8988T (cell line): ENCODE data around the gene S100A12.

Source experiments
- DNase-seq: peaks from one replicate; pipeline ENCODE4 v3.0.0; 2011

The S100A12 gene

GRCh38 chr1:153396461-153396860 is 21.0 kb upstream of the S100A12 start:
- DNase-seq: no peak

- no peak for DNase-seq
Observed at GRCh38 chr1:153395776-153396175, 20.4 kb upstream of the S100A12 start.

- no peak for DNase-seq
Observed at GRCh38 chr1:153395136-153395685, 19.8 kb upstream of the S100A12 start.

GRCh38 chr1:153394391-153394790 is 19.0 kb upstream of the S100A12 start:
- DNase-seq: no peak

GRCh38 chr1:153393926-153394325 is 18.5 kb upstream of the S100A12 start:
- no peak for DNase-seq

GRCh38 chr1:153392822-153393221 is 17.4 kb upstream of the S100A12 start:
- no peak for DNase-seq

GRCh38 chr1:153392258-153392657 is 16.8 kb upstream of the S100A12 start:
- DNase-seq: no peak

GRCh38 chr1:153390938-153391710 is 15.7 kb upstream of the S100A12 start, which contains the start of gene S100A8:
TSS of gene S100A8 (minus strand) at chr1:153391073. CDS start at chr1:153390535, 538 bp downstream.
- DNase-seq: no peak

GRCh38 chr1:153389973-153390879 is 14.8 kb upstream of the S100A12 start:
- no peak for DNase-seq

- DNase-seq: no peak
Observed at GRCh38 chr1:153389401-153389800, 14.0 kb upstream of the S100A12 start.

GRCh38 chr1:153387785-153388184 is 12.4 kb upstream of the S100A12 start:
- no peak for DNase-seq

- no peak for DNase-seq
Observed at GRCh38 chr1:153387001-153387400, 11.6 kb upstream of the S100A12 start.

GRCh38 chr1:153386500-153386901 is 11.1 kb upstream of the S100A12 start:
- DNase-seq: no peak

GRCh38 chr1:153384958-153385580 is 9.6 kb upstream of the S100A12 start:
- DNase-seq: no peak

- no peak for DNase-seq
Observed at GRCh38 chr1:153380711-153381110, 5.3 kb upstream of the S100A12 start.

- DNase-seq: no peak
Observed at GRCh38 chr1:153379591-153379990, 4.2 kb upstream of the S100A12 start.

- no peak for DNase-seq
Observed at GRCh38 chr1:153374071-153374470, 1.4 kb downstream of the S100A12 start.

- DNase-seq: no peak
Observed at GRCh38 chr1:153372571-153372970, 2.9 kb downstream of the S100A12 start.

- no peak for DNase-seq
Observed at GRCh38 chr1:153371231-153371630, 4.2 kb downstream of the S100A12 start.

GRCh38 chr1:153370146-153370545 is 5.3 kb downstream of the S100A12 start:
- no peak for DNase-seq

GRCh38 chr1:153368495-153368894 is 6.9 kb downstream of the S100A12 start:
- no peak for DNase-seq

GRCh38 chr1:153367090-153367489 is 8.3 kb downstream of the S100A12 start:
- DNase-seq: no peak

GRCh38 chr1:153366261-153366660 is 9.2 kb downstream of the S100A12 start:
- no peak for DNase-seq
